Osteoblast (primary cell): ENCODE measurements around the gene SPRED3. TPM values are rescaled to one million over a fixed set of nuclear protein-coding genes. Genes with fewer than 3 reads are reported as not detected.

ENCODE experiments used
- DNase-seq: peaks from one replicate; pipeline ENCODE4 v3.0.0; 2011; ENCODE audit warnings: low spot score, mixed read lengths; ENCODE audit not compliant: insufficient read length; ENCODE audit errors: missing footprints
- H2AFZ ChIP-seq: 2 replicates; pipeline ENCODE4 v1.6.0; 2011; ENCODE audit warnings: mild to moderate bottlenecking, low read length
- H3K27ac ChIP-seq: 2 replicates; pipeline ENCODE4 v1.5.1; 2011; ENCODE audit warnings: mild to moderate bottlenecking, low read depth, low read length, moderate library complexity
- H3K27me3 ChIP-seq: 2 replicates; pipeline ENCODE4 v1.6.0; 2012; ENCODE audit warnings: mild to moderate bottlenecking, control low read depth, inconsistent platforms, low read length, moderate library complexity; ENCODE audit not compliant: insufficient read depth
- H3K36me3 ChIP-seq: 2 replicates; pipeline ENCODE4 v1.5.1; 2011; ENCODE audit warnings: mild to moderate bottlenecking, low read length, control low read depth, moderate library complexity; ENCODE audit not compliant: insufficient read depth
- H3K4me1 ChIP-seq: 2 replicates; pipeline ENCODE4 v1.5.1; 2011; ENCODE audit warnings: mild to moderate bottlenecking, low read length, control low read depth, moderate library complexity; ENCODE audit not compliant: insufficient read depth
- H3K4me2 ChIP-seq: 2 replicates; pipeline ENCODE4 v1.6.0; 2011; ENCODE audit warnings: mild to moderate bottlenecking, low read length; ENCODE audit not compliant: insufficient read depth
- H3K4me3 ChIP-seq: fragments of 200-600 bp; sonication (generic); 3 replicates; pipeline ENCODE4 v1.5.1; 2012; ENCODE audit warnings: mild to moderate bottlenecking, low read length, inconsistent platforms; ENCODE audit not compliant: insufficient read depth
- H3K79me2 ChIP-seq: 2 replicates; pipeline ENCODE4 v1.6.0; 2012; ENCODE audit warnings: mild to moderate bottlenecking, low read length, control low read depth, inconsistent platforms; ENCODE audit not compliant: insufficient read depth
- H3K9me3 ChIP-seq: 2 replicates; pipeline ENCODE4 v1.5.1; 2011; ENCODE audit warnings: low read depth, low read length, control low read depth
- H4K20me1 ChIP-seq: 2 replicates; pipeline ENCODE4 v1.6.0; 2012; ENCODE audit warnings: mild to moderate bottlenecking, low read length, control low read depth; ENCODE audit not compliant: insufficient read depth
- total RNA-seq: library from RNA; depleted of rRNA; stranded (reverse); fragments of >200 nt; gene quantifications from 2 replicates; pipeline ENCODE4 v1.2.3, GENCODE V29; 2012
- TF ChIP-seq, protein P1 (sequence below): IDR thresholded peaks from 2 replicates; pipeline ENCODE4 v1.5.1; 2011; ENCODE audit warnings: mild to moderate bottlenecking, low read depth, low read length, moderate library complexity; ENCODE audit errors: extremely low read depth

Gene SPRED3
- total RNA-seq, 1 donor = 2.2 TPM

DNA sequence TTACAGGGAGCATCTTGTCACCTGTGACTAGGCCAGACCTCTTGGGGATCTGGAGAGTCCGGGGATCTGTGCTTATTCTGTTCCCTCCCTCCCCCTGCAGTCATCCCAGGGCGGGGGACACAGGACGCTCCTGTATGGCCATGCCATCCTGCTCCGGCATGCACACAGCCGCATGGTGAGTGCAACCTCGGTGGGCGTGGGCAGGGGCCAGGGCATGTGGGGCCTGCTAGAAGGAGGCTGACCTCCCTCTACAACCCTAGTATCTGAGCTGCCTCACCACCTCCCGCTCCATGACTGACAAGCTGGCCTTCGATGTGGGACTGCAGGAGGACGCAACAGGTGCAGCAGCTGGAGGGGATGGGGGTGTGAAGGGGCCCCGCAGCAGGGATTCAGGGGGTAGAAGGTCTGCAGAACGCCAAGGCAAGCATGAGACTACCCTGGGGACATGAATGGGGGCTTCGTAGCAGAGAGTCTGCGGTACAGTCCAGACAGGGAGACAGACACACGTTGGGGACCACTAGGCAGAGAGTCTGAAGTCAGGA lies 55.0 kb downstream of the SPRED3 start:
- Histone ChIP-seq H3K4me1 (no peaks in the 10 kb centered on the region), H3K9me3 (no peaks in the 10 kb centered on the region), H3K36me3 (no peaks in the 10 kb centered on the region), H2AFZ (no peak overlapping the region), H3K27me3 (no peaks in the 10 kb centered on the region), H3K4me3 (no peak overlapping the region), H3K4me2 (no peak overlapping the region), H3K27ac (no peak overlapping the region), H3K79me2 (no peaks in the 10 kb centered on the region), H4K20me1 (no peaks in the 10 kb centered on the region)
- DNase-seq = no peak
- TF ChIP-seq, protein P1, sequence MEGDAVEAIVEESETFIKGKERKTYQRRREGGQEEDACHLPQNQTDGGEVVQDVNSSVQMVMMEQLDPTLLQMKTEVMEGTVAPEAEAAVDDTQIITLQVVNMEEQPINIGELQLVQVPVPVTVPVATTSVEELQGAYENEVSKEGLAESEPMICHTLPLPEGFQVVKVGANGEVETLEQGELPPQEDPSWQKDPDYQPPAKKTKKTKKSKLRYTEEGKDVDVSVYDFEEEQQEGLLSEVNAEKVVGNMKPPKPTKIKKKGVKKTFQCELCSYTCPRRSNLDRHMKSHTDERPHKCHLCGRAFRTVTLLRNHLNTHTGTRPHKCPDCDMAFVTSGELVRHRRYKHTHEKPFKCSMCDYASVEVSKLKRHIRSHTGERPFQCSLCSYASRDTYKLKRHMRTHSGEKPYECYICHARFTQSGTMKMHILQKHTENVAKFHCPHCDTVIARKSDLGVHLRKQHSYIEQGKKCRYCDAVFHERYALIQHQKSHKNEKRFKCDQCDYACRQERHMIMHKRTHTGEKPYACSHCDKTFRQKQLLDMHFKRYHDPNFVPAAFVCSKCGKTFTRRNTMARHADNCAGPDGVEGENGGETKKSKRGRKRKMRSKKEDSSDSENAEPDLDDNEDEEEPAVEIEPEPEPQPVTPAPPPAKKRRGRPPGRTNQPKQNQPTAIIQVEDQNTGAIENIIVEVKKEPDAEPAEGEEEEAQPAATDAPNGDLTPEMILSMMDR = no peak

DNA sequence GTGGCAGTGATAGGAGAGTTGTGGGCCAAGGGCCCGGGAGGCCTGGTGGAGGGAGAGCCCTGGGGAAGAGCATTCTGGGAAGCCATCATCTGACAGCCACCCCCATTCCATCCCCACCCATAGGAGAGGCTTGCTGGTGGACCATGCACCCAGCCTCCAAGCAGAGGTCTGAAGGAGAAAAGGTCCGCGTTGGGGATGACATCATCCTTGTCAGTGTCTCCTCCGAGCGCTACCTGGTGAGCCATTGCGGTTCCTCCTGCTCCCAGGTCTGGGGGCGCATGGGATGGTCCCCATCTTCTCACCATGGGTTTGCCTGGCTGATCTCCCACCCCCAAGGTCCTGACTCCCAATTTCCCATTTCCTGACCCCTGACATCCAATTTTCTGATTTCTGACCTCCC lies 55.5 kb downstream of the SPRED3 start:
- no peak overlapping the region for H3K4me3 ChIP-seq
- H3K79me2 ChIP-seq = no peaks in the 10 kb centered on the region
- no peaks in the 10 kb centered on the region for H3K9me3 ChIP-seq
- H4K20me1 ChIP-seq = no peaks in the 10 kb centered on the region
- no peak overlapping the region for H3K4me2 ChIP-seq
- H2AFZ ChIP-seq = no peak overlapping the region
- no peak overlapping the region for H3K27ac ChIP-seq
- TF ChIP-seq, protein P1 = no peak
- no peaks in the 10 kb centered on the region for H3K27me3 ChIP-seq
- DNase-seq = peak; percentile 80
- no peaks in the 10 kb centered on the region for H3K36me3 ChIP-seq
- H3K4me1 ChIP-seq = no peaks in the 10 kb centered on the region

DNA sequence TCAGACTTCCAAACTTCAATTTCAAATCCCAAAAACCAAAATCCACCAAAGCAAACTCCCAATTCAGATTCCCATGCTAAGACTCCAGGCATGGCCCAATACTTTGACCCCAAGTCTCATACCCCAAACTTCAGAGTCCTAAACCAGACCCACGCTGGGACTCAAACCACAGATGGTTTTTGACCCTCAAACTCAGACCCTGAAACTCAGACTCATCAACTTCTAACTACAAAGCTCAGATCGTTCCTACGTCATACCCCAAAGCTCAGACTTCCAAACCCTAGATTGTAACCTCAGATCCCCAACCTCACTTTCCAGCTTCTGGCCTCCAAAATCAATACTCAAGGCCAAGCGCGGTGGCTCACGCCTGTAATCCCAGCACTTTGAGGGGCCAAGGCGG lies 56.9 kb downstream of the SPRED3 start:
- H3K4me3 ChIP-seq = no peak overlapping the region
- no peak overlapping the region for H3K4me2 ChIP-seq
- no peaks in the 10 kb centered on the region for H3K9me3 ChIP-seq
- no peaks in the 10 kb centered on the region for H3K36me3 ChIP-seq
- H3K4me1 ChIP-seq = no peaks in the 10 kb centered on the region
- DNase-seq = peak; percentile 71
- H3K27me3 ChIP-seq = no peaks in the 10 kb centered on the region
- H4K20me1 ChIP-seq = no peaks in the 10 kb centered on the region
- TF ChIP-seq, protein P1 = no peak
- H2AFZ ChIP-seq = no peak overlapping the region
- H3K79me2 ChIP-seq = no peaks in the 10 kb centered on the region
- H3K27ac ChIP-seq = no peak overlapping the region

DNA sequence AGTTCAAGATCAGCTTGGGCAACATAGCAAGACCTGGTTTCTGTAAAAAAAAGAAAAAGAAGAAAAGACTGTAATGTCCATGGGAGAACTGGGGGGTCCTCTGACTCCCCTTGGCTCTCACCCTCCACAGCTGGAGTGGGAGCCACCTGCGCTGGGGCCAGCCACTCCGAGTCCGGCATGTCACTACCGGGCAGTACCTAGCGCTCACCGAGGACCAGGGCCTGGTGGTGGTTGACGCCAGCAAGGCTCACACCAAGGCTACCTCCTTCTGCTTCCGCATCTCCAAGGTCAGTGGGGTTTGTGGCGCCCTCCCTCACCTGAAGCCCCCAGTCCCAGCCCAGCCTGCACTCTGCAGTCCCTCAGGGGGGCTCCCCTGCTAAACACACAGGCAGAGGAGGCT lies 59.7 kb downstream of the SPRED3 start:
- Histone ChIP-seq H3K36me3 (no peaks in the 10 kb centered on the region), H3K4me1 (no peaks in the 10 kb centered on the region), H3K27me3 (no peaks in the 10 kb centered on the region), H4K20me1 (no peaks in the 10 kb centered on the region), H2AFZ (no peak overlapping the region), H3K79me2 (no peaks in the 10 kb centered on the region), H3K4me3 (no peak overlapping the region), H3K4me2 (no peak overlapping the region), H3K27ac (no peak overlapping the region), H3K9me3 (no peaks in the 10 kb centered on the region)
- TF ChIP-seq, protein P1 = no peak
- DNase-seq = peak; percentile 21

Other genes starting within 250 kb of the SPRED3 start
- gene DPF1, start 164.5 kb upstream of the SPRED3 start, total RNA-seq = 0.29 and 0.72 TPM in 2 replicates
- gene PPP1R14A, start 132.3 kb upstream of the SPRED3 start, total RNA-seq = 0.72 and 1.2 TPM in 2 replicates
- 1.8 and 2.2 TPM in 2 replicates for gene SPINT2, start 124.1 kb upstream of the SPRED3 start, total RNA-seq
- not detected in 2 replicates for gene C19orf33, start 84.4 kb upstream of the SPRED3 start, total RNA-seq
- gene YIF1B, start 72.8 kb upstream of the SPRED3 start, total RNA-seq = 55.0 and 58.9 TPM in 2 replicates
- gene KCNK6, start 68.9 kb upstream of the SPRED3 start, total RNA-seq = 5.4 and 6.5 TPM in 2 replicates
- 1.2 and 2.2 TPM in 2 replicates for gene CATSPERG, start 52.9 kb upstream of the SPRED3 start, total RNA-seq
- gene PSMD8, start 14.1 kb upstream of the SPRED3 start, total RNA-seq = 285 and 299 TPM in 2 replicates
- 0.29 and 0.36 TPM in 2 replicates for gene GGN, start 663 bp upstream of the SPRED3 start, total RNA-seq
- 12.1 and 14.1 TPM in 2 replicates for gene FAM98C, start 14.4 kb downstream of the SPRED3 start, total RNA-seq
- gene RASGRP4, start 37.5 kb downstream of the SPRED3 start, total RNA-seq = not detected in 2 replicates
- under 0.01 TPM in 2 replicates for gene RYR1, start 45.0 kb downstream of the SPRED3 start, total RNA-seq
- gene MAP4K1, start 229.3 kb downstream of the SPRED3 start, total RNA-seq = under 0.01 and 0.72 TPM in 2 replicates
- gene EIF3K, start 230.5 kb downstream of the SPRED3 start, total RNA-seq = 210 and 317 TPM in 2 replicates